Measurements from ENCODE around the gene ZNF581.

ZNF581 gene, protein sequence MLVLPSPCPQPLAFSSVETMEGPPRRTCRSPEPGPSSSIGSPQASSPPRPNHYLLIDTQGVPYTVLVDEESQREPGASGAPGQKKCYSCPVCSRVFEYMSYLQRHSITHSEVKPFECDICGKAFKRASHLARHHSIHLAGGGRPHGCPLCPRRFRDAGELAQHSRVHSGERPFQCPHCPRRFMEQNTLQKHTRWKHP

GRCh38 chr19:55643003-55643886 is at the start of gene ZNF581:
Gene ZNF581, plus strand, starts transcription at chr19:55643649. Its CDS starts 923 bp downstream, at chr19:55644572.
- DNase-seq (ENCODE audit: low read depth) = peak; percentile 77

DNA sequence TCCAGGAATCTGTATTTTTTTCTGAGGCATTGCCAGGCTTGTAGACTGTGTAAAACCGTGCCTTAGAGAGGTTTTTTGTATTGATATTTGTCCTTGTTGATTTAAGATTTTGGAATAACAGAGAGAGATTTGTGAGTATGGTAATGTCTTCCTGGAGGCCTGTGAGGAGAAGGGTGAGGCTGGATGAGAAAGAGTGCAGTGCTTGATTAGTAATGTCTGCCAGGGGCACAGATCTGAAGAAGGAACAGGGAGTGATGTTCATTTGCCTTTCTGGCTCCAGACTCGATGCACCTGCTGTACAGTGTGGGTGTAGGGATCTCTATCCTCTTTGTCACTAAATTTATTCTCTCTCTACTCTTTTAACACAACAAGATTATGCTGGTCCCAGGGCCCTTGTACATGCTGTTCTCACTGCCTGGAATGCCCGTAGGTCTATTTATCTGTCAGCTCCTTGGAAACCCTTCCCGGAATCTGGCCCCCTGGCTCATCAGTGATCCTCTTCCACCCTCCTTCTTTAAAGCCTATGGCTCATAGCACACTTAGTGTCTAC is 48.4 kb upstream of the ZNF581 start:
- DNase-seq (ENCODE audit: low read depth) = peak; percentile 25

GRCh38 chr19:55596304-55596703 is 47.1 kb upstream of the ZNF581 start:
- no peak for DNase-seq (ENCODE audit: low read depth)

- no peak for DNase-seq (ENCODE audit: low read depth)
Measured at GRCh38 chr19:55597501-55597921, 45.9 kb upstream of the ZNF581 start.

- no peak for DNase-seq (ENCODE audit: low read depth)
Measured at GRCh38 chr19:55598034-55598433, 45.4 kb upstream of the ZNF581 start.

- DNase-seq (ENCODE audit: low read depth) = peak; percentile 97
Measured at GRCh38 chr19:55598719-55599467, 44.6 kb upstream of the ZNF581 start.

- DNase-seq (ENCODE audit: low read depth) = peak; percentile 99
Measured at GRCh38 chr19:55599468-55599841, 44.0 kb upstream of the ZNF581 start, which contains the start of gene FIZ1. Gene FIZ1, minus strand, starts transcription at chr19:55599517. Its CDS starts 1,652 bp downstream, at chr19:55597865.

DNA sequence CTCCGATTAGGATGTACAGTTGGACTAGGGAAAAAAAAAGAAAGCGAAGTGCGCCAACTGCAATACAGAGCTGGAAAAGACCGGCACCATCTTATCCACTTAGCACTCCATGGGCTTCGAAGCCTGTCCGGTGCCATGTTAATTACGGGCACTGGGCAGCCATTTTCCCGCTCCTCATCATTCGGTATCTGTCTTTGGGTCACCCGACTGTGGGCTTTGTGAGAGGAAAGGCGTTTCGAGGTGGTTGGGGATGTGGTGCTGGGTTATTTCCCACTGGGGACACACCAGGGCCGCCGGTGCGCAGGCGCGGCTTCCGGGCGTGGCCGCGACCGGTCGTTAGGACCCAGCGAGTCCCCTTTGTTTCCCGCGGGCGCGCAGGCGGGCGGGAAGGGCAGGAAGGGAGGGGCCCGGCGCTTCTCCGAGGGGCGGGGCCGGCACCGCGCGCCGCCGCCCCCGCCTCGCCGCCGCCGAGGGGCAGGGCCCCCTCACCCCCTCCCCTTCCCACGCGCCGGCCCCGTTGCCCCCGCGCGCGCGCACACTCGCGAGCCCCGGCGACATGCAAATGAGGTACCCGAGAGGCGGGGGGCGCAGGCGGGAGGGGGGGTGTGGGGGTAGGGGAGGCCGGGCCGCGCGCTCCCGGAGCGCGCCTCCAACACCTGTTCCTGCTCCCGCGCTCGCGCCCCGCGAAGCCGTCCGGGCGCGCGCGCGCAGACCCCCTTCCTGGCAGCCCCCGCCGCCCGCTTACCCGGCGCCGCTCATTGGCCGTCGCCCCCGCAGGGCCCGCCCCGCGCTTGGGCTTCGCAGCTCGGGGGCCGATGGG is 43.4 kb upstream of the ZNF581 start, which contains the start of gene ZNF524:
Gene ZNF524 (plus strand): TSS at position 447 of the 820 bp plus-strand sequence. CDS start 1,825 bp downstream, outside the sequence.
- peak; percentile 84 for DNase-seq (ENCODE audit: low read depth)

DNA sequence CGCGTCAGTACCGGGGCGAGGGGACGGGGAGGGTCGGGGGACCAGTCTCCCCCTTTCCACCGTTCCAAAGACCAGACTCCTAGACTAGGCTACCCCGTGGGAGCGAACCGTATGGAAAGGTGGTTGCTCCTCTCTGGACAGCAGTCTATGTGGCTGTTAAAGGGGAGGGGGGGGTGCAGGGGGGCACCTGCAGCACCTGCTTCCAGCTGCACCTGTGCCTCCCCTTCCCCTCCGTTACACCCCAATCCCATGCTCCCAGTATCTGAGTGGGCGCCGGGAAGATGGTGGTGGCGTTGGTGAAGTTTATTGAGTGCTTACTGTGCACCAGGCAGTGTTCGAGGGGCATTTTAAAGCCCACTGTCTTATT is 42.8 kb upstream of the ZNF581 start:
- DNase-seq (ENCODE audit: low read depth) = no peak

GRCh38 chr19:55601084-55601483 is 42.4 kb upstream of the ZNF581 start:
- DNase-seq (ENCODE audit: low read depth) = no peak

GRCh38 chr19:55602104-55603001 is 41.1 kb upstream of the ZNF581 start:
- DNase-seq (ENCODE audit: low read depth) = no peak

DNA sequence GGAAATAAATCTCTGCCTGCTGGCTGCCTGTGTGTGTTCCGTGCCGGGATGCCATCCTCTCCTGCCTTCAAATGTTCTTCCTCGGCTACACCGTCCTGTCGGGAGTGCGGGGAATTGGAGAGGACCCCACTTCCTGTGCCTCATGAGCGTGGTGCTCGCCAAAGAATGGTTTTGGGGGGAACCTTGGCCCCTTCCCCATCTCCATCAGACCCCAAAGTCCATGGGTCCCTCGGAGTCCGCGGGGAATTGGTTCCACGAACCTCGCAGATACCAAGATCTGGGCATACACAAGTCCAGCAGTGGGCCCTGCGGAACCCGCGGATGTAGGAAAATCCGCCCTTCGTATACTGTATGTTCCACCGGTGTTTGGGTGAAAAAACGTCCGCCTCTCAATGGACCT is 40.3 kb upstream of the ZNF581 start:
- DNase-seq (ENCODE audit: low read depth) = no peak

DNA sequence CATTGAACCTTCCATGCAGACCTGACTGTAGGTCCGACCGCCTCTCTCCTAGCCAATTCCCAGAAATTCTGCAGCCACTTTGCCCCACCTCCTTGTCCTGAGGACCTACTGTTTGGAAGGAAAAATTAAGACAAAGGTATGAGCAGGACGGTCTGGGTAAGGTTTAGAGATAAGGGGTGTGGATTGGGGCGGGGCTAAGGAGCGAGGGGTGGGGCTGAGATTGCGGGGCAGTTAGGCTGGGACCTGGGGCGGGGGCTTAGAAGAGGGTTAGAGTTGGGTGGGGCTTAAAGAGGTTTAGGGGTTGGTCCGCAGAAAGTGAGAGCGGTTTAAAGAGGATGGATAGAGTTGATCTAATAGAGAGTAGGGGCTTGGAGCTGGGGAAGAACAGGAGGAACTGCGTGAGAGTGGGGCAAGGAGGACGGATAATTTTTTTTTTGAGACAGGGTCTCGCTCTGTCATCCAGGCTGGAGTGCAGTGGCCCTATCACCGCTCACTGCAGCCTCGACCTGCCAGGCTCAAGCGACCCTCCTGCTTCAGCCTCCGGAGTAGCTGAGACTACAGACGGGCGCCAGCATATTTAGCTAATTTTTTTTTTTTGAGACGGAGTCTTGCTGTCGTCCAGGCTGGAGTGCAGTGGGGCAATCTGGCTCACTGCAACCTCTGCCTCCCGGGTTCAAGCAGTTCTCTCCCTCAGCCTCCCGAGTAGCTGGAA is 39.7 kb upstream of the ZNF581 start:
- no peak for DNase-seq (ENCODE audit: low read depth)

DNA sequence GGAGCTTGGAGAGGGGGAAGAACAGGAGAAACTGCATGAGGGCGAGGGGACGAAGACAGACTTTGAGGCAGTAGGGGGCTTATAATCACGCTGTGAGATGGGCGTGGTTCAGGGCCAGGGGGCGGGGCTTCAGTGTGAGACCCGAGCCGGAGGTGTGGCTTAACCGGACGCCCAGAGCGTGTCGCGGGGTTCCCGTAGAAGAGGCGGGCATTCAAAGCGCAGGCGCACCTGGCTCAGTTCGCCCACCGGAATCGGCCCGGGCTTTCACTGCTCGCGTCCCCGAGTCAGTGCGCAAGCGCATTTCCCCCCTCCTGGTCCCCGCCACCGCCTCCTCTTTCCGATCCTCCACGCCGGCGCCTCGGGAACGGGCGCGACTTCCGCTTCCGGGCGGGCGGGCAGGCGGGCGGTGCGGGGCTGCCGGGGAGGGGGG is 38.2 kb upstream of the ZNF581 start:
- DNase-seq (ENCODE audit: low read depth) = peak; percentile 93

DNA sequence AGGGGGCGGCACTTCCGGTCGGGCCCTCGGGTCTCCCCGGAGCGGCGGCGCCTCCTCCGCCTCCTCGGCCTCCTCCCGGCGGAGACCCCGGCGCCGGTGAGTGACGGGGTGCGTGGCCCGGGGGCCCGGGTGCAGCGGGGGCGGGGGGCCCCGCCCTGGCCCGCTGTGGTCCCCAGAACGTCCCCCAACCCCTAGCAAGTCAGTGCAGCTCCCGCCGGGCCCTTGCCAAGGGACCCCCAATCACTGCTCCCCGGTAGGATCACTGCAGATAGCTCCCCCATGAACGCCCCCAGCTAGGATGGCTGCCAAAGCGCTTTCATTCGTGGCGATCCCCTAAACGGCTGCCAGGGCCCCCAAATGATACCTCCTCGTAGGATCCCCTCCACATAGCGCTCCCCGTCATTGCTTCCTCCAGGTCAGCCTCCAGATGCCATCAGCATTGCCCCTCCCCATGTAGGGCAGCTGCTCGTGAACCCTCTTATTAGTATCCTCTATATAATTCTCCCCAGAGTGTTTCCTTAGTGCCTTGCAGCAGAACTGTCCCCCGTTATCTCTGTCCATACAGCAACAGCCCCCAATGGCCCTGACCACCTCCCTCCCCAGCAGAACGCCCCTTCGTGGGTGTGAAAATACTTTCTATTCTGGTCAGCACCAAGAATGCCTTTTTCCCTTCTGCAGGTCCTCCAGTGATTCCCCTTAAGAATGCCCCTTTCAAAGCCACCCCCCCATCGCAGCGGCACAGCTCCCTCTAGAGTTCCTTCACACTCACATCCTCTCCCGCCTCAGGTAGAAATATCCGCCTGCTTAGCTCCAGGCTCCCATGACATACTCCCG is 37.6 kb upstream of the ZNF581 start, which contains the start of gene ZNF865:
Gene ZNF865 (plus strand): TSS at position 11 of the 834 bp plus-strand sequence. CDS start 7,972 bp downstream, outside the sequence.
- DNase-seq (ENCODE audit: low read depth) = peak; percentile 84

GRCh38 chr19:55606471-55606787 is 37.0 kb upstream of the ZNF581 start:
- no peak for DNase-seq (ENCODE audit: low read depth)

DNA sequence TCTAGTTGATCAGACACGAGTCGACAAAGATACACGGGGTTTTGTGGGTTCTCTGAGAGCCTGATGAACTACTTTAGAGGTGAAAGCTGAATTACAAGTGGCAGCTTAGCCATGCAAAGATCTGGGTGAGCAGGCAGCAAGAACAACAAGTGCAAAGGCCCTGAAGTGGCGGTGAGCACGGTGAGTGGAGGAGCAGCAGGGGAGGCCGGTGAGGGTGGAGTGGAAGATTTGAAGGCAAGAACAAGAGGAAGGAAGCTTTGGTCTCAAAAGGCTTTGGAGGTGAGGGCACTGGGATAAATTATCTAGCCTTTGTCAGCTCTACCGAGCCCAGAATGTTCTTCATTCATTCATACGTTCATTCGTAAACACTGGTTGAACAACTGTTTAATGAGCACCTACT is 36.6 kb upstream of the ZNF581 start:
- DNase-seq (ENCODE audit: low read depth) = no peak

GRCh38 chr19:55609326-55609725 is 34.1 kb upstream of the ZNF581 start:
- DNase-seq (ENCODE audit: low read depth) = no peak
